CD4-positive, alpha-beta T cell (primary cell): ENCODE measurements around the gene SDC3. TPM values are rescaled to one million over a fixed set of nuclear protein-coding genes. Genes with fewer than 3 reads are reported as not detected.

ENCODE experiments used
- ATAC-seq: fragments of 200-7000 bp; cut with Tn5 transposase; one replicate; pipeline ENCODE4 v1.10.0; 2022; ENCODE audit warnings: mild to moderate bottlenecking; ENCODE audit not compliant: poor library complexity
- CTCF ChIA-PET: fragments of 350-600 bp; sonication (Branson Sonifier 250); formaldehyde crosslinking; loops from one replicate; lab custom pipeline; 2021; ENCODE audit warnings: antibody characterized with exemption, inconsistent platforms; lab: Charles Lee
- POLR2A ChIA-PET: fragments of 350-600 bp; sonication (Branson Sonifier 250); formaldehyde crosslinking; loops from one replicate; lab custom pipeline; 2021; ENCODE audit warnings: antibody characterized with exemption, inconsistent platforms; lab: Charles Lee
- DNase-seq, 14 experiments: peaks; one replicate each; pipeline ENCODE4 v3.0.0-alpha.2; 2013 to 2020; ENCODE audit warnings: mixed read lengths in 2 of 14
- H3K27ac ChIP-seq, 2 donors: one replicate each; pipeline versions ENCODE4 v1.5.1 to v1.7.0; 2013; ENCODE audit warnings: low read length in 2 of 2, low read depth in 1 of 2, mild to moderate bottlenecking in 1 of 2
- H3K27me3 ChIP-seq, 2 experiments: 1 replicate in 1 of 2; 2 replicates in 1 of 2; pipeline versions ENCODE4 v1.6.1 to v1.7.0; 2013; ENCODE audit warnings: low read length in 2 of 2, control low read depth in 1 of 2, mild to moderate bottlenecking in 1 of 2, moderate library complexity in 1 of 2; ENCODE audit not compliant: insufficient read depth in 2 of 2, control insufficient read depth in 1 of 2
- H3K36me3 ChIP-seq: one replicate; pipeline ENCODE4 v1.6.1; 2013; ENCODE audit warnings: low read length, control low read depth; ENCODE audit not compliant: insufficient read depth
- H3K4me1 ChIP-seq: one replicate; pipeline ENCODE4 v1.6.1; 2013; ENCODE audit warnings: low read length, control low read depth; ENCODE audit not compliant: insufficient read depth
- H3K4me3 ChIP-seq: one replicate; pipeline ENCODE4 v1.5.1; 2013; ENCODE audit warnings: mild to moderate bottlenecking, low read length, moderate library complexity
- H3K9me3 ChIP-seq, 2 experiments: 1 replicate in 1 of 2; 2 replicates in 1 of 2; pipeline versions ENCODE4 v1.6.1 to v1.7.0; 2013; ENCODE audit warnings: low read length in 2 of 2, mild to moderate bottlenecking in 2 of 2, control low read depth in 1 of 2, moderate library complexity in 1 of 2; ENCODE audit not compliant: control insufficient read depth in 1 of 2, insufficient read depth in 1 of 2
- H3K27ac Mint-ChIP-seq: one replicate; pipeline ENCODE4 v1.8.0; 2020; ENCODE audit warnings: mixed read lengths
- H3K27me3 Mint-ChIP-seq: one replicate; pipeline ENCODE4 v1.8.0; 2021; ENCODE audit warnings: mixed read lengths
- H3K36me3 Mint-ChIP-seq: one replicate; pipeline ENCODE4 v1.8.0; 2021; ENCODE audit warnings: low read depth, mixed read lengths
- H3K4me1 Mint-ChIP-seq: one replicate; pipeline ENCODE4 v1.8.0; 2021; ENCODE audit warnings: low read depth, mixed read lengths
- H3K4me3 Mint-ChIP-seq: one replicate; pipeline ENCODE4 v1.8.0; 2020; ENCODE audit warnings: mild to moderate bottlenecking, mixed read lengths
- H3K9me3 Mint-ChIP-seq: one replicate; pipeline ENCODE4 v1.8.0; 2020; ENCODE audit warnings: mixed read lengths
- CTCF ChIP-seq: fragments of 200-600 bp; IDR thresholded peaks from one replicate; pipeline ENCODE4 v1.8.0; 2022; ENCODE audit warnings: antibody characterized with exemption, mild to moderate bottlenecking
- intact Hi-C, 2 experiments: fragments of 100-400 bp; cut with DNase I in 1 of 2; cut with micrococcal nuclease in 1 of 2; formaldehyde crosslinking; loops; one replicate each; pipeline versions ENCODE4 v1.15.1 to v1.9.0; 2023 to 2025; cut with DNase I, micrococcal nuclease
- total RNA-seq, 174 experiments: library from RNA in 2 of 174; stranded (reverse) in 2 of 174; gene quantifications; one replicate each; pipeline ENCODE4 v1.2.3 and lab custom pipeline; 2021 to 2026

SDC3 gene
- total RNA-seq, 2 experiments from 2014 or later, result 0.14 TPM; not detected in 1

- no peak for TF ChIP-seq CTCF
- Histone ChIP-seq H3K4me1 (no peaks in the 10 kb centered on the region), H3K36me3 (no peaks in the 10 kb centered on the region), H3K4me3 (no peak overlapping the region), H3K27ac (no peak overlapping the region), H3K27me3 (peaks cover 0 to 10% of the 10 kb centered on the region in 2 experiments), H3K9me3 (peaks cover 0 to 6% of the 10 kb centered on the region in 2 experiments)
- Mint-ChIP-seq H3K27ac (no peak overlapping the region), H3K27me3 (peaks cover 48% of the 10 kb centered on the region), H3K4me1 (no peaks in the 10 kb centered on the region), H3K36me3 (no peaks in the 10 kb centered on the region), H3K9me3 (no peaks in the 10 kb centered on the region), H3K4me3 (no peak overlapping the region)
- no peak for ATAC-seq
- no peak for DNase-seq
- ChIA-PET CTCF (no interaction called here), POLR2A (no interaction called here)
- intact Hi-C loops, result no loop called here
Observed at GRCh38 chr1:30878016-30878415, 30.5 kb downstream of the SDC3 start.

GRCh38 chr1:30877205-30877912 is 31.2 kb downstream of the SDC3 start:
- Mint-ChIP-seq H3K27me3 (peaks cover 44% of the 10 kb centered on the region), H3K36me3 (no peaks in the 10 kb centered on the region), H3K27ac (no peak overlapping the region), H3K4me1 (no peaks in the 10 kb centered on the region), H3K9me3 (no peaks in the 10 kb centered on the region), H3K4me3 (no peak overlapping the region)
- no peak overlapping the region for H3K4me3 ChIP-seq
- DNase-seq (peak in 1 of 14 experiments; percentile 17), ATAC-seq (no peak)
- H3K36me3 ChIP-seq, result no peaks in the 10 kb centered on the region
- TF ChIP-seq CTCF, result no peak
- ChIA-PET POLR2A (no interaction called here), CTCF (no interaction called here)
- no peaks in the 10 kb centered on the region for H3K4me1 ChIP-seq
- H3K9me3 ChIP-seq, result peaks cover 0 to 9% of the 10 kb centered on the region in 2 experiments
- H3K27me3 ChIP-seq, result peaks cover 0 to 9% of the 10 kb centered on the region in 2 experiments
- intact Hi-C loops, result no loop called here
- no peak overlapping the region for H3K27ac ChIP-seq

- H3K9me3 Mint-ChIP-seq, result no peaks in the 10 kb centered on the region
- H3K27ac Mint-ChIP-seq, result no peak overlapping the region
- ChIA-PET CTCF (no interaction called here), POLR2A (no interaction called here)
- H3K4me3 Mint-ChIP-seq, result no peak overlapping the region
- no peaks in the 10 kb centered on the region for H3K4me1 ChIP-seq
- no peak overlapping the region for H3K27ac ChIP-seq
- no peak overlapping the region for H3K4me3 ChIP-seq
- DNase-seq, result no peak
- no peaks in the 10 kb centered on the region for H3K4me1 Mint-ChIP-seq
- intact Hi-C loops, result no loop called here
- H3K27me3 ChIP-seq, result peaks cover 0 to 9% of the 10 kb centered on the region in 2 experiments
- no peaks in the 10 kb centered on the region for H3K36me3 Mint-ChIP-seq
- no peak for TF ChIP-seq CTCF
- peaks cover 37% of the 10 kb centered on the region for H3K27me3 Mint-ChIP-seq
- no peaks in the 10 kb centered on the region for H3K36me3 ChIP-seq
- ATAC-seq, result no peak
- peaks cover 0 to 9% of the 10 kb centered on the region in 2 experiments for H3K9me3 ChIP-seq
Observed at GRCh38 chr1:30876451-30877204, 31.9 kb downstream of the SDC3 start.
